Transverse colon (tissue), 4 donors: Measurements from ENCODE around the gene CYRIA. TPM values are rescaled to one million over a fixed set of nuclear protein-coding genes. Genes with fewer than 3 reads are reported as not detected.
A peak's percentile ranks its signal among the peaks of the same experiment; 100 is the strongest.

Experiments used
- DNase-seq: peaks from one replicate; pipeline ENCODE4 v3.0.0-alpha.2; 2019
- H3K27ac ChIP-seq, 4 donors: fragments of 200-600 bp; sonication (generic); 2 replicates each; pipeline ENCODE4 v1.5.1; 2016 to 2018; ENCODE audit warnings: inconsistent platforms in 4 of 4
- H3K27me3 ChIP-seq: fragments of 200-600 bp; sonication (generic); 2 replicates; pipeline ENCODE4 v1.5.1; 2017; ENCODE audit warnings: inconsistent platforms
- H3K36me3 ChIP-seq, 4 donors: fragments of 200-600 bp; sonication (generic); 2 replicates each; pipeline ENCODE4 v1.5.1; 2017 to 2019; ENCODE audit warnings: inconsistent platforms in 4 of 4
- H3K4me1 ChIP-seq, 4 donors: fragments of 200-600 bp; sonication (generic); 2 replicates each; pipeline ENCODE4 v1.5.1; 2017 to 2020; ENCODE audit warnings: inconsistent platforms in 4 of 4
- H3K4me3 ChIP-seq, 4 donors: fragments of 200-600 bp; sonication (generic); 1 replicate in 1 of 4; 2 replicates in 3 of 4; pipeline versions ENCODE4 v1.5.1 to v1.6.1; 2017 to 2019; ENCODE audit warnings: inconsistent platforms in 4 of 4
- H3K9me3 ChIP-seq, 2 donors: fragments of 200-600 bp; sonication (generic); 2 replicates each; pipeline ENCODE4 v1.5.1; 2017 to 2019; ENCODE audit warnings: inconsistent platforms in 2 of 2
- CTCF ChIP-seq, 5 experiments: fragments of 200-600 bp in 3 of 5; fragments of 450-650 bp in 2 of 5; sonication (generic) in 3 of 5; IDR thresholded peaks; 1 replicate in 2 of 5; 2 replicates in 3 of 5; pipeline ENCODE4 v1.5.1; 2016 to 2017; ENCODE audit warnings: antibody characterized with exemption in 5 of 5, inconsistent platforms in 3 of 5, mild to moderate bottlenecking in 2 of 5, moderate library complexity in 1 of 5
- EP300 ChIP-seq: sonication (generic); formaldehyde crosslinking; IDR thresholded peaks from one replicate; pipeline ENCODE4 v1.6.1; 2017; ENCODE audit warnings: antibody characterized with exemption, low read depth
- POLR2A ChIP-seq: fragments of 450-650 bp; IDR thresholded peaks from one replicate; pipeline ENCODE4 v1.6.1; 2016; ENCODE audit warnings: antibody characterized with exemption, mild to moderate bottlenecking, moderate library complexity
- POLR2AphosphoS5 ChIP-seq, 3 donors: sonication (generic); formaldehyde crosslinking; IDR thresholded peaks; one replicate each; pipeline ENCODE4 v1.6.1; 2016; ENCODE audit warnings: antibody characterized with exemption in 3 of 3
- WGBS, 2 donors: methylation state at CpG; one replicate each; pipeline ENCODE4 v1.1.5; 2018; ENCODE audit warnings: low coverage in 1 of 2; 5-methylcytosine and 5-hydroxymethylcytosine counted together
- in situ Hi-C, 4 donors: fragments of 200-750 bp; cut with MboI; loops; one replicate each; pipeline versions ENCODE4 v1.15.0 to v1.15.1; 2017; ENCODE audit warnings: low sequenced_read_pairs in 3 of 4, low pct_ligation_motif_present in 1 of 4, low pct_unique_long_range_greater_than_20kb in 1 of 4
- intact Hi-C: fragments of 100-400 bp; cut with DNase I; formaldehyde crosslinking; loops from one replicate; pipeline ENCODE4 v1.15.1; 2023; ENCODE audit warnings: low total_unique reads
- total RNA-seq, 4 donors: library from RNA; depleted of rRNA; stranded (reverse); fragments of >200 nt; gene quantifications; one replicate each; pipeline ENCODE4 v1.1.0, GENCODE V29; 2016

Gene CYRIA
- total RNA-seq, 4 donors from 2014 or later = 0.20 to 8.4 (median 2.6) TPM

- Histone ChIP-seq H3K9me3 (no peaks in the 10 kb centered on the region), H3K27me3 (no peaks in the 10 kb centered on the region), H3K27ac (peak overlapping the region; percentile 76 to 83 (median 78)), H3K36me3 (no peaks in the 10 kb centered on the region), H3K4me1 (peaks cover 16 to 54% (median 41%) of the 10 kb centered on the region in 4 donors), H3K4me3 (peak overlapping the region in 2 of 4 donors; percentile 7 to 33)
- in situ Hi-C loops (no loop called here), intact Hi-C loops (no loop called here)
- no peak for DNase-seq
- TF ChIP-seq CTCF (IDR thresholded peaks at IDR 0.05) (no peak), EP300 (no peak), POLR2A (no peak), POLR2AphosphoS5 (IDR thresholded peaks at IDR 0.05) (no peak)
- WGBS, 2 donors = 31 to 47% methylated on average over 11 of the region's 12 CpGs
Observed at GRCh38 chr2:16650287-16651249, 15.1 kb downstream of the CYRIA start.

GRCh38 chr2:16649353-16650286 is 16.0 kb downstream of the CYRIA start:
- intact Hi-C loops (no loop called here), in situ Hi-C loops (no loop called here)
- Histone ChIP-seq H3K36me3 (no peaks in the 10 kb centered on the region), H3K4me3 (no peak overlapping the region), H3K27ac (peak overlapping the region in 3 of 4 donors; percentile 76 to 83 (median 80)), H3K27me3 (no peaks in the 10 kb centered on the region), H3K9me3 (no peaks in the 10 kb centered on the region), H3K4me1 (peaks cover 16 to 48% (median 40%) of the 10 kb centered on the region in 4 donors)
- 83 to 85% methylated on average over 9 of the region's 9 CpGs for WGBS, 2 donors
- TF ChIP-seq POLR2A (no peak), POLR2AphosphoS5 (IDR thresholded peaks at IDR 0.05) (no peak), CTCF (IDR thresholded peaks at IDR 0.05) (no peak), EP300 (no peak)
- DNase-seq = no peak

- peaks cover 11 to 33% (median 27%) of the 10 kb centered on the region in 4 donors for H3K4me1 ChIP-seq
- TF ChIP-seq POLR2AphosphoS5 (IDR thresholded peaks at IDR 0.05) = no peak
- no peak for TF ChIP-seq CTCF (IDR thresholded peaks at IDR 0.05)
- no peak for TF ChIP-seq POLR2A
- no peak for TF ChIP-seq EP300
- intact Hi-C loops (no loop called here), in situ Hi-C loops (no loop called here)
- no peak for DNase-seq
- no peaks in the 10 kb centered on the region for H3K27me3 ChIP-seq
- H3K4me3 ChIP-seq = no peak overlapping the region
- WGBS, 2 donors = 75 to 76% methylated on average over 2 of the region's 2 CpGs
- no peaks in the 10 kb centered on the region for H3K9me3 ChIP-seq
- no peak overlapping the region for H3K27ac ChIP-seq
- no peaks in the 10 kb centered on the region for H3K36me3 ChIP-seq
Observed at GRCh38 chr2:16647992-16648617, 17.5 kb downstream of the CYRIA start.
